H9 (cell line): Measurements from ENCODE around the gene SLC51A. TPM values are rescaled to one million over a fixed set of nuclear protein-coding genes. Genes with fewer than 3 reads are reported as not detected.

Source experiments
- DNase-seq: peaks from one replicate; pipeline ENCODE4 v3.0.0-alpha.2; 2017
- H2AFZ ChIP-seq: one replicate; pipeline ENCODE4 v1.6.1; 2013; ENCODE audit warnings: mild to moderate bottlenecking, low read length, control low read depth, moderate library complexity
- H2AK5ac ChIP-seq: 2 replicates; pipeline ENCODE4 v1.6.1; 2013; ENCODE audit warnings: low read length, control low read depth, mixed read lengths; ENCODE audit not compliant: insufficient read length
- H2BK120ac ChIP-seq: one replicate; pipeline ENCODE4 v1.6.1; 2013; ENCODE audit warnings: low read depth, mild to moderate bottlenecking, low read length, control low read depth, inconsistent platforms; ENCODE audit not compliant: poor library complexity, severe bottlenecking
- H2BK12ac ChIP-seq: 2 replicates; pipeline ENCODE4 v1.6.1; 2013; ENCODE audit warnings: low read length, control low read depth, mixed read lengths, low read depth; ENCODE audit not compliant: insufficient read length
- H2BK15ac ChIP-seq: 2 replicates; pipeline ENCODE4 v1.6.1; 2013; ENCODE audit warnings: low read depth, low read length, control low read depth
- H2BK20ac ChIP-seq: one replicate; pipeline ENCODE4 v1.6.1; 2013; ENCODE audit warnings: low read depth, mild to moderate bottlenecking, low read length, control low read depth, inconsistent platforms; ENCODE audit not compliant: poor library complexity, severe bottlenecking
- H2BK5ac ChIP-seq: 2 replicates; pipeline ENCODE4 v1.6.1; 2013; ENCODE audit warnings: low read length, control low read depth, mixed read lengths; ENCODE audit not compliant: insufficient read length
- H3K14ac ChIP-seq: 2 replicates; pipeline ENCODE4 v1.6.1; 2013; ENCODE audit warnings: low read length, control low read depth; ENCODE audit not compliant: insufficient read depth
- H3K18ac ChIP-seq: 2 replicates; pipeline ENCODE4 v1.6.1; 2013; ENCODE audit warnings: low read depth, mild to moderate bottlenecking, mixed read lengths, low read length, control low read depth; ENCODE audit not compliant: insufficient read length
- H3K23ac ChIP-seq: 2 replicates; pipeline ENCODE4 v1.6.1; 2013; ENCODE audit warnings: low read length, control low read depth, mixed read lengths, low read depth; ENCODE audit not compliant: insufficient read length
- H3K23me2 ChIP-seq: 2 replicates; pipeline ENCODE4 v1.6.1; 2013; ENCODE audit warnings: low read depth, mild to moderate bottlenecking, mixed read lengths, low read length, control low read depth; ENCODE audit not compliant: insufficient read length, poor library complexity, severe bottlenecking
- H3K27ac ChIP-seq: 2 replicates; pipeline ENCODE4 v1.5.1; 2013; ENCODE audit warnings: low read length, control low read depth, mixed read lengths, low read depth; ENCODE audit not compliant: insufficient read length
- H3K27me3 ChIP-seq: 2 replicates; pipeline ENCODE4 v1.6.1; 2013; ENCODE audit warnings: low read length, control low read depth, inconsistent platforms; ENCODE audit not compliant: insufficient read depth
- H3K4ac ChIP-seq: 2 replicates; pipeline ENCODE4 v1.6.1; 2013; ENCODE audit warnings: low read depth, mild to moderate bottlenecking, control low read depth, inconsistent platforms, low read length, moderate library complexity
- H3K4me1 ChIP-seq: 2 replicates; pipeline ENCODE4 v1.6.1; 2013; ENCODE audit warnings: low read length, control low read depth, inconsistent platforms; ENCODE audit not compliant: insufficient read depth
- H3K4me2 ChIP-seq: 2 replicates; pipeline ENCODE4 v1.6.1; 2013; ENCODE audit warnings: low read length, control low read depth, mixed read lengths; ENCODE audit not compliant: insufficient read length, insufficient read depth
- H3K56ac ChIP-seq: 2 replicates; pipeline ENCODE4 v1.6.1; 2013; ENCODE audit warnings: low read depth, mild to moderate bottlenecking, mixed read lengths, low read length, control low read depth; ENCODE audit not compliant: insufficient read length
- H3K79me1 ChIP-seq: 2 replicates; pipeline ENCODE4 v1.6.1; 2013; ENCODE audit warnings: low read depth, mild to moderate bottlenecking, moderate library complexity, low read length, control low read depth, inconsistent platforms; ENCODE audit not compliant: insufficient read depth, poor library complexity, severe bottlenecking
- H3K79me2 ChIP-seq: 2 replicates; pipeline ENCODE4 v1.6.1; 2013; ENCODE audit warnings: low read length, control low read depth, inconsistent platforms; ENCODE audit not compliant: insufficient read depth
- H3K9ac ChIP-seq: 2 replicates; pipeline ENCODE4 v1.6.1; 2013; ENCODE audit warnings: low read length, control low read depth, mixed read lengths; ENCODE audit not compliant: insufficient read length; ENCODE audit errors: extremely low read depth
- H3K9me3 ChIP-seq: one replicate; pipeline ENCODE4 v1.6.1; 2013; ENCODE audit warnings: low read depth, low read length, inconsistent platforms; ENCODE audit not compliant: control insufficient read depth
- H3T11ph ChIP-seq: one replicate; pipeline ENCODE4 v1.6.1; 2013; ENCODE audit warnings: mild to moderate bottlenecking, low read length, control low read depth, inconsistent platforms
- H4K20me1 ChIP-seq: one replicate; pipeline ENCODE4 v1.6.1; 2013; ENCODE audit not compliant: control insufficient read depth, insufficient read length, insufficient read depth
- H4K5ac ChIP-seq: 2 replicates; pipeline ENCODE4 v1.6.1; 2013; ENCODE audit warnings: low read depth, mild to moderate bottlenecking, mixed read lengths, low read length, control low read depth; ENCODE audit not compliant: insufficient read length
- H4K8ac ChIP-seq: replicated peaks from 2 replicates; pipeline ENCODE4 v1.6.1; 2013; ENCODE audit warnings: low read length, control low read depth, mixed read lengths, low read depth; ENCODE audit not compliant: insufficient read length
- H4K91ac ChIP-seq: 2 replicates; pipeline ENCODE4 v1.6.1; 2013; ENCODE audit warnings: low read depth, mild to moderate bottlenecking, moderate library complexity, mixed read lengths, low read length, control low read depth; ENCODE audit not compliant: insufficient read length
- H3K27ac Mint-ChIP-seq, 3 experiments: 2 replicates in 2 of 3; 3 replicates in 1 of 3; pipeline ENCODE4 v1.8.0; 2020 to 2021; ENCODE audit warnings: mixed read lengths in 3 of 3, mild to moderate bottlenecking in 1 of 3, moderate library complexity in 1 of 3
- H3K27me3 Mint-ChIP-seq: 2 replicates; pipeline ENCODE4 v1.8.0; 2021; ENCODE audit warnings: low read depth, mild to moderate bottlenecking, moderate library complexity, mixed read lengths
- H3K36me3 Mint-ChIP-seq, 3 experiments: 2 replicates in 2 of 3; 3 replicates in 1 of 3; pipeline ENCODE4 v1.8.0; 2020 to 2021; ENCODE audit warnings: low read depth in 3 of 3, mixed read lengths in 3 of 3; ENCODE audit not compliant: insufficient read depth in 1 of 3
- H3K4me1 Mint-ChIP-seq, 2 experiments: 2 replicates each; pipeline ENCODE4 v1.8.0; 2020; ENCODE audit warnings: mixed read lengths in 2 of 2
- H3K4me3 Mint-ChIP-seq, 2 experiments: 2 replicates in 1 of 2; 3 replicates in 1 of 2; pipeline ENCODE4 v1.8.0; 2020 to 2021; ENCODE audit warnings: mild to moderate bottlenecking in 2 of 2, mixed read lengths in 2 of 2, moderate library complexity in 1 of 2
- H3K9me3 Mint-ChIP-seq, 2 experiments: 2 replicates in 1 of 2; 3 replicates in 1 of 2; pipeline ENCODE4 v1.8.0; 2020; ENCODE audit warnings: mild to moderate bottlenecking in 2 of 2, mixed read lengths in 2 of 2, moderate library complexity in 1 of 2
- CTCF ChIP-seq: fragments of 200-600 bp; sonication (generic); conservative IDR thresholded peaks from 3 replicates; pipeline ENCODE4 v1.8.0; 2021; ENCODE audit warnings: antibody characterized with exemption, mild to moderate bottlenecking
- WGBS: extraction: QIAGEN DNeasy Blood & Tissue Kit; methylation state at CpG from one replicate; pipeline ENCODE4 v1.1.7; 2013; ENCODE audit warnings: missing lambda C conversion rate, low lambda C conversion rate, mixed read lengths; ENCODE audit not compliant: insufficient read length; ENCODE audit errors: extremely low coverage; 5-methylcytosine and 5-hydroxymethylcytosine counted together
- total RNA-seq: library from RNA; stranded (reverse); gene quantifications from 2 replicates; pipeline ENCODE4 v1.2.1, GENCODE V29; 2021

Gene SLC51A
- total RNA-seq, 1 experiment from 2014 or later: 5.6 TPM

GRCh38 chr3:196215493-196216020 lies 777 bp upstream of the SLC51A start:
- Histone ChIP-seq H3K14ac (no peak overlapping the region), H4K91ac (no peak overlapping the region), H3K79me2 (no peaks in the 10 kb centered on the region), H4K8ac (no peak overlapping the region), H2BK12ac (no peak overlapping the region), H2AK5ac (no peak overlapping the region), H3K27ac (no peak overlapping the region), H3K4me2 (no peak overlapping the region), H3K56ac (no peak overlapping the region), H3K9me3 (no peaks in the 10 kb centered on the region), H2BK5ac (no peak overlapping the region), H4K20me1 (no peaks in the 10 kb centered on the region), H3K4me1 (0 out of 2 replicates have a peak, but pooled peaks cover 2% of the 10 kb centered on the region), H3K23me2 (no peaks in the 10 kb centered on the region), H3K18ac (no peak overlapping the region), H3K4ac (no peak overlapping the region), H3K9ac (no peak overlapping the region), H4K5ac (no peak overlapping the region), H3K79me1 (no peaks in the 10 kb centered on the region), H3K23ac (no peak overlapping the region), H3T11ph (no peak overlapping the region), H2BK120ac (no peak overlapping the region), H2AFZ (no peak overlapping the region), H2BK15ac (no peak overlapping the region), H3K27me3 (no peaks in the 10 kb centered on the region), H2BK20ac (no peak overlapping the region)
- Mint-ChIP-seq H3K27me3 (peaks cover 1% of the 10 kb centered on the region), H3K4me3 (peak overlapping the region in 1 of 2 experiments; percentile 54; a peak in 1 of 5 replicates), H3K4me1 (peaks cover 29 to 36% of the 10 kb centered on the region in 2 experiments), H3K27ac (no peak overlapping the region), H3K36me3 (peaks cover 0 to 2% (median 0%) of the 10 kb centered on the region in 3 experiments; a peak in 1 of 7 replicates), H3K9me3 (no peaks in the 10 kb centered on the region)
- no peak for TF ChIP-seq CTCF
- WGBS: no CpG with 5 or more reads among the region's 10 CpGs
- DNase-seq: no peak
